CD4-positive, alpha-beta T cell treated with Interleukin-15 for 4 hours (primary cell): ENCODE measurements around the gene SCGB1D1.
"Not testable (repeated sequence)": the region's sequence is repeated elsewhere in the genome, so short reads cannot be mapped to it uniquely, and the experiment has no call there.

Source experiments
- DNase-seq: peaks from one replicate; pipeline ENCODE4 v3.0.0-alpha.2; 2020; ENCODE audit warnings: low spot score

SCGB1D1 gene

GRCh38 chr11:62166371-62166770 is 23.6 kb upstream of the SCGB1D1 start:
- no peak for DNase-seq

DNA sequence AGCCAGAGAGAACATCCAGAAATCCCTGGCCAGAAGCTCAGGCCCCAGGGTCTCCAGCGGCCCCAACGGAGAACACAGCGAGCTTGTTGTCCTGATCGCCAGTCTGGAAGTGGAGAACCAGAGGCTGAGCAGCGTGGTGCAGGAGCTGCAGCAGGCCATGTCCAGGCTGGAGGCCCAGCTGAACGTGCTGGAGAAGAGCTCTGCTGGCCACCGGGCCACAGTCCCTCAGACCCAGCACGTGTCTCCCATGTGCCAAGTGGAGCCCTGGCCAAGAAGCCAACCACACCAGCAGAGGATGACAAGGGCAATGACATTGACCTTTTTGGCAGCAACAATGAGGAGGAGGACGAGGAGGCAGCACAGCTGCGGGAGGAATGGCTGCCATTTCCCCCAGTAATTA is 20.6 kb upstream of the SCGB1D1 start:
- no peak for DNase-seq

DNA sequence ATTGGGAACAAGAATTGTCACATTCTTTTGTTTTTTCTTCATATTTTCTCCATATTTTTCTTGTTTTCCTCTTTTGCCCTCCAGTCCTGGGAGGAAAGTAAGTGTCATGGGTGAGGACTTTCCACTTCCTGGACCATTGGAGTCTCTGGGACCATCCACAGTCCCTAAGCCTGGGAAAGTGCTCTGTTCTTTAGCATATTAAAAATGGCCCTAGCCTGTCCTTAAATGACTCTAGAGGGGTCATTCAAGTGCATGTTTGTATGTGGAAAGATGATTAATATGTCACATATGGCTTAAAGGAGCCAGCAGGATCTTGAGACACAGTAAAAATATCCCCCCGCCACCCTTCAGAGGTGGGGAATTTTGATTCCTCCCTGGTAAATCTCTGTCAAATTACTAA is 20.1 kb upstream of the SCGB1D1 start:
- DNase-seq: no peak

DNA sequence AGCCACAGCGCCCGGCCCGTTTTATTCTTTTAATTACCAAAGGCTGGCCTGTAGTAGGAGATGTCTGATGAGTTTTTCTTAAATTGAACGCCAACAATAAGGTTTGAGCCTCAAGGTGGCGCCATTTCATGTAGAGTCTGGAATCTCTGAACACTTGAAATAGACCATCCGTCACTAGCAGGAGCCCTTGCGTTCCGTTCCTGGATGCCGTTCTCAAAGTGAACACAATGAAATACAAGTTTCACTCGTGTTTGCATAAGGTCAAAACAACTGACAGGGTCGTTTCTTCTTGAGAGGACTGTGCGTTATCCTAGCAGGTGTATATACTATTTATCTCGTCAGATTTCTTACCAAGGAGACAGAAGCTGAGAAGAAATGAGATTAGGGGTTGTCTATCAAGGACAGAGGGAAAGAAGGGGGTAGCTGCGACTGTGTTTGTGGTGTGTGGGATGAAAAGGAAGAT is 18.7 kb upstream of the SCGB1D1 start:
- DNase-seq: peak; percentile 64

- no peak for DNase-seq
Observed at GRCh38 chr11:62172294-62172693, 17.7 kb upstream of the SCGB1D1 start.

DNA sequence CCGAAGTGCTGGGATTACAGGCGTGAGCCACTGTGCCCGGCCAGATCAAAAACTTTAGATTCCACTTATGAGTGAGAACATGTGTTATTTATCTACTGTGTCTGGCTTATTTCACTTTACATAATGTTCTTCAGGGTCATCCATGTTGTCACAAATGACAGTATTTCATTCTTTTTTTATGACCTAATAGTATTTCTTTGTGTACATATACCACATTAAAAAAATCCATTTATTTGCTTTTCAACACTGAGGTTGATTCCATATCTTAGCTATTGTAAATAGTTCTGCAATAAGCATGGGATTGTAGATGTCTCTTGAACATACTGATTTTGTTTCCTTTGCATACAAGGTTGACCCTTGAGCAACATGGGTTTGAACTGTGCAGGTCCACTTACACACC is 13.2 kb upstream of the SCGB1D1 start:
- DNase-seq: no peak

DNA sequence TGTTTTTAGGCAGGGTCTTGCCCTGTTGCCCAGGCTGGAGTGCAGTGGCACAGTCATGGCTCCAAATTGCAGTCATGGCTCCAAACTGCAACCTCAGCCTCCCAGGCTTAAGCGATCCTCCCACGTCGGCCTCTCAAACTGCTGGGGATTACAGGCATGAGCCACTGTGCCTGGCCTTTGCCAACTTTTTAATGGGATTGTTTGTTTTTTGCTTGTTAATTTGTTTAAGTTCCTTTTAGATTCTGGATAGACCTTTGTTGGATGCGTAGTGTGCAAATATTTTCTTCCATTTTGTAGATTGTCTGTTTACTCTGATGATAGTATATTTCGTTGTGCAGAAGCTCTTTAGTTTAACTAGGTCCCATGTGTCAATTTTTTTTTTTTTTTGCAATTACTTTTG is 10.0 kb upstream of the SCGB1D1 start:
- DNase-seq: no peak

- no peak for DNase-seq
Observed at GRCh38 chr11:62181097-62181496, 8.9 kb upstream of the SCGB1D1 start.

DNA sequence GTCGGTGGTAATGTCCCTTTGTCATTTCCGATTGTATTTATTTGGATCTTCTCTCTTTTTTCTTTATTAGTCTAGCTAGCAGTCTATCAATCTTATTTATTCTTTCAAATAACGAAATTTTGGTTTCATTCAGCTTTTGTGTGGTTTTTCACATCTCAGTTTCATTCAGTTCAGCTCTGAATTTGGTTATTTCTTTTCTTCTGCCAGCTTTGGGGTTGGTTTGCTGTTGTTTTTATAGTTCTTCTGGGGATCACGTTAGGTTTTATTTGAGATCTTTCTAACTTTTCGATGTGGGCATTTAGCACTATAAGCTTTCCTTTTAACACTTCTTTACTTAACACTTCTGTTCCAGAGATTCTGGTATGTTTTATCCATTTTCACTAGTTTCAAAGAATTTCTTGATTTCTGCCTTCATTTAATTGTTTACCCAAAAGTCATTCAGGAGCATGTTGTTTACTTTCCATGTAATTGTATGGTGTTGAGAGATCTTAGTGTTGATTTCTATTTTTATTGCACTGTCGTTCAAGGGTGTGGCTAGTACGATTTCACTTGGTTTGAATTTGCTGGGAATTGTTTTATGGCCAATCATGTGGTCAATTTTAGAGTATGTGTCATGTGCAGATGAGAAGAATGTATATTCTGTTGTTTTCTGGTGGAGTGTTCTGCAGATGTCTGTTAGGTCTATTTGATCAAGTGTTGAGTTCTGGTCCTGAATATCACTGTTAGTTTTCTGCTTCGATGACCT is 7.7 kb upstream of the SCGB1D1 start:
- no peak for DNase-seq

DNA sequence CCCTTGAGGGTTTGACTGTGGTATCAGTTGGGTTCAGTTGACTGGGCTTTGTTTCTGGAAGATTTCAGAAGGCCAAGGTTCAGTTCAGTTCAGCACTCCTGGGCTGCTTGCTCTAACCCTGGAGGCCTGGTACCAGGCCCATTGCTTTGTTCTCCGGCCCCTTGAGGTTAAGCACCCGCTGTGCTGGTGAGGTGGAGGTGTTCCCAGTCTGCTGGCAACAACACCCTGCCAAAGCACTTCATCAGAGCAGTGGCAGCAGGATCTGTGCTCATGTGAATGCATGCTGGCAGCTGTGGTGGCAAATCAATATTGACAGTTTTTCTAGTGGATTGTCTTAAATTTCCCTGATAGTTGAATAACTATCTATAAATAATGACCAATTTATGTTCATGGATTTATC is 3.8 kb upstream of the SCGB1D1 start:
- DNase-seq: no peak

DNA sequence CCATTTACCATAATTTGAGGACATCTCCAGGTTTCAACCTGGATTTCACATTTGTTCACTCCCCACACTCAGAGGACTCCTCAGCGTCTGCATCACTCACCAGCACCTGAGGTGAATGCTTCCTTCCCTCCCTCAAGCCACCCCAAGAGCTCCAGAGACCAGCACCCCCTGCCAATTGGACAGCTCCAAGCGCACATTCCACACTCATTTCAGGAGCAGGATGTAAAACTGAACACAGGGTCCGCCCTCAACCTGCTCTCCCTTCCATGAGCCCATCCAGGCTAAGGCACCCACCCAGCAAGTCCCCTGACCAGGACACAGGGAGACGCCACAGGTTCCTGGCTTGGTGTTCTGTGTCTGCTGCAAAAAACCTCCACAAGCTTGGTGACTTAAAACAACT is 3.9 kb downstream of the SCGB1D1 start:
- DNase-seq: no peak

GRCh38 chr11:62195010-62195409 is 5.0 kb downstream of the SCGB1D1 start:
- not testable (repeated sequence) for DNase-seq

DNA sequence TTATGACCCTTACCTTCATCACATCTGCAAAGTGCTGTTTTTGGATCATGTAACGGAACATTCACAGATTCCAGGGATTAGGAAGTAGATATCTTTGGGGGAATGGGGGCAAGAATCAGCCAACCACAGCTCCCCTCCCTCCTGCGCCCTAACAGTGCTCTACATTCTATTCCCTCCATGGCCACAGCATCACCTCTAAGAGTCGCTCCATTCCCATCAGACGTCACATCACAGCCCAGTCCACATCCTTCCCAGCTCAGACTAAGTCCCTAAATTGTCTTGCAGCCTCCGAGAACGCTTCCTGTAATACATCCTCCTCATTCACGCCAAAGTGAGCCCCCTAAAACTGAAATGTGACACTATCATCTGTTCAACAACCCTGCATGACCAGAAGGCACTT is 5.9 kb downstream of the SCGB1D1 start:
- DNase-seq: no peak

- DNase-seq: not testable (repeated sequence)
Observed at GRCh38 chr11:62197400-62197799, 7.4 kb downstream of the SCGB1D1 start.

DNA sequence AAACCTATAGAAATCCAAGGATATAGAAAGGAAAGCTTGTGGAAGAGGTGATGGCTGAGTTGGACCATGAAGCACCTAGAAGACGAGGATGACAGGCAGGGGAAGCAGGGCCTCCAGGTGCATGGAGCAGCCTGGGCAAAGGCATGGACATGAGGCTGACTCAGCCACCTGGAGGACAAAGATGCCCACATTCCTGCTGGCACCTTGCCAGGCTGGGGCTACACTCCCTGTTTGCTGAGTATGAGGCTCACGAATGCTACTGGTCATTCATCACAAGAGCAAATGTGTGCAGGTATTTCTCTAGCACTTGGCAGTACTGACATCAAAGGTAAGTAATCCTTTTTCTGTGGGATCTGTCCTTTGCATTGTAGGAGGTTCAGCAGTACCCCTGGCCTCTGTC is 11.4 kb downstream of the SCGB1D1 start:
- DNase-seq: no peak

- DNase-seq: no peak
Observed at GRCh38 chr11:62202910-62203309, 12.9 kb downstream of the SCGB1D1 start.

DNA sequence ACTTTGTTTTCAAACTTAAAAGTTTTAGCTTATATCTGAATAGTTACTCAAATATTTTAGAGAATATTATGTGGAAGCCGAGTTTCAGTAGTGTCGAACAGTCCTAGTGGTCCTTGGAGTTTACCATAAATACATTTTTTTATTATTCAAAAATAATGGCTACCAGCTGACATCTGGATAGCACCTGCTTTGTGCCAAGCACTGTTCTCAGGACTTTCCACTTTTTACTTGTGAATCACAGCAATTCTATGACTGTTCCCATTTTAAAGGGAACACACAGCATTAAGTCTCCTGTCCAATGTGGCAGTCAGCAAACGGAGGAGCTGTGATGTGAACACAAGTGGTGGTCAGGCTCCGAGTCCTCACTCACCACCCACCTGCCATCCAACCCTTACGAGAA is 14.4 kb downstream of the SCGB1D1 start:
- no peak for DNase-seq

DNA sequence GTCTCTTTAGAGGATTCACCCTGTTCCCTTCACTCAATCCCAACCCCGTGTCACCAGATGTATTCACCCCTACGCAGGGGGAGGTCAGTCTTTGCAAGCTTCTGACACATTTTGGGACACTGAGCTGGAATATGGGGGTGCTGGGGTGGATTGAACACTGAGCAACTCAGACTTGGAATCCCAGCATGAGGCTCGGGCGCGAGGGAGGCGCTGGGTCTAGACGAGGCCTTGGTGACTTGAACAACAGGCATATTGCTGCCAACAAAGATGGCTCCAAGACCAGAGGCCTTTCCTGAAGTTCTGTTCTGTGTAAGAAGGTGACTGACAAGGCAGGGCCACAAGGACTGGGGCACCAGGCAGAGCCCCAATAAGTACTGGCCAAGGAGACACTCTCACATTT is 15.4 kb downstream of the SCGB1D1 start:
- DNase-seq: no peak

DNA sequence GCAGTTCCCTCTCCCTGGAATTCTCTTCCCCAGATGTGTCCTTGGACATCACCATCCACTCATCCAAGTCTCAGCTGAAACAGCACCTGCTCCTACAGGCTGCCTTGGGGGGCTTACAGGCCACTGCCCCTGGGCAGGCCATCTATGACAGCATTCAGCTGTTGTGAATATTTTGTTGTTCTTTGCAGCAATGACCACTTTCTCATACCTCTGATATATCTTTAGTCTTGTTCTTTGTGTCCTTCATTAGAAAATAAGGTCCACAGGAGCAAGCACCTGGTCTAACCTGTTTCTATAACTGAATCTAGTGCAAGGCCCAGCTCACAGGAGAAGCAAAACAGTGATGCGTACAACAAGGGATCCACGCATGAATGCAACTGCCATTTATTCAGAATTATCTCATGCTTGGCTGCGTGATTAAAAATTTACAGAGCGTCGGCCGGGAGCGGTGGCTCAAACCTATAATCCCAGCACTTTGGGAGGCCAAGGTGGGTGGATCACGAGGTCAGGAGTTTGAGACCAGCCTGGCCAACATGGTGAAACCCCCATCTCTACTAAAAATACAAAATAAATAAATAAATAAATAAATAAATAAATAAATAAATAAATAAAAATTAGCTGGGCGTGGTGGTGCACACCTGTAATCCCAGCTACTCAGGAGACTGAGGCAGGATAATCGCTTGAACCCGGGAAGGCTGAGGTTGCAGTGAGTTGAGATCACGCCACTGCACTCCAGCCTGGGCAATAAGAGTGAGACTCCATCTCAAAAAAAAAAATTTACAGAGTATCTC is 16.5 kb downstream of the SCGB1D1 start:
- not testable (repeated sequence) for DNase-seq

DNA sequence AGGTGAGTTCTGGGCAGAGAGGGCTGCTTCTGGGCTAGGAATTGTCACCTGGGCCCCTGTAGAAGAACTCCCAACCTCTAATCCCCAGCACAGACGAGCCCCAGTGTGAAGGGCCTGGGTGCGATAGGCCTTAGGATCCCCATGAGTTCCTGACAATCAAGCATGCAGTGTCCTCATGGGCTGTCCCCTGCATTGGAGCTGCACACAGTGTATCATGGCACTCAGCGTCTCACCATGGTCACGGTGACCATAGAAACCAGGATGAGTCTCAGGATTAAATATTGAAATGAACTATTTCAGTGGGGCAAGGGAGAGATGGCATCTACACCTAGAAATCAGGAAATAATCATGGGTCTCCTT is 18.7 kb downstream of the SCGB1D1 start:
- no peak for DNase-seq

- DNase-seq: no peak
Observed at GRCh38 chr11:62217191-62217748, 27.3 kb downstream of the SCGB1D1 start.

DNA sequence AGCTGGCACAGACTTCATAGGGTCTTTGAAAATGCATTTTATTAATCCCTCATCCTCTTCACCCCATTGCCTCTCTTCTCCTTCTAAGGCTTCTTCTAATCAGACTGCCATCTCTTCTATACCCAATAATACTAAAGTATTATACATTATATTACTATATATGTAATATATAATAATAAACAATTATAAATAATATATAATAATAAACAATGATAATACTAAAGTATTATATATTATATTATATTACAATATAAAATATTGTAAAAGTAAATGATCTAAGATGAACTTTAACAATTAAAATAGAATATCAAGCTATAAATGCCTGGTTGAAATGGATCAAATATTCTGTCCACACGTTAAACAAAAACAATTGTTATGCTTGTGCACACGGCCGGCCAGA is 31.5 kb downstream of the SCGB1D1 start:
- no peak for DNase-seq

- DNase-seq: no peak
Observed at GRCh38 chr11:62223095-62223494, 33.1 kb downstream of the SCGB1D1 start.
